Fibroblast of upper back skin (primary cell): Measurements from ENCODE around the gene EFCAB11.
"Not testable (repeated sequence)": the region's sequence is repeated elsewhere in the genome, so short reads cannot be mapped to it uniquely, and the experiment has no call there.

Experiments used
- DNase-seq: peaks from one replicate; pipeline ENCODE4 v3.0.0-alpha.2; 2013

Gene EFCAB11

GRCh38 chr14:89910691-89911009, 43.9 kb downstream of the EFCAB11 start:
- DNase-seq: no peak

- DNase-seq: no peak
Observed at GRCh38 chr14:89909586-89909985, 44.9 kb downstream of the EFCAB11 start.

GRCh38 chr14:89908712-89909450, 45.6 kb downstream of the EFCAB11 start:
- DNase-seq: no peak

- DNase-seq: no peak
Observed at GRCh38 chr14:89907655-89908054, 46.9 kb downstream of the EFCAB11 start.

- no peak for DNase-seq
Observed at GRCh38 chr14:89906000-89906399, 48.5 kb downstream of the EFCAB11 start.

- no peak for DNase-seq
Observed at GRCh38 chr14:89903340-89903952, 51.1 kb downstream of the EFCAB11 start.

- peak; percentile 41 for DNase-seq
Observed at GRCh38 chr14:89902881-89903280, 51.6 kb downstream of the EFCAB11 start.

GRCh38 chr14:89900802-89901201, 53.7 kb downstream of the EFCAB11 start:
- peak; percentile 76 for DNase-seq

GRCh38 chr14:89899917-89900663, 54.4 kb downstream of the EFCAB11 start:
- DNase-seq: peak; percentile 88

GRCh38 chr14:89899291-89899690, 55.2 kb downstream of the EFCAB11 start:
- DNase-seq: peak; percentile 92

- DNase-seq: not testable (repeated sequence)
Observed at GRCh38 chr14:89893388-89893787, 61.1 kb downstream of the EFCAB11 start.

GRCh38 chr14:89892953-89893352, 61.6 kb downstream of the EFCAB11 start:
- no peak for DNase-seq

GRCh38 chr14:89891721-89892120, 62.8 kb downstream of the EFCAB11 start:
- DNase-seq: not testable (repeated sequence)

GRCh38 chr14:89891055-89891454, 63.5 kb downstream of the EFCAB11 start:
- DNase-seq: no peak

- no peak for DNase-seq
Observed at GRCh38 chr14:89890589-89890988, 63.9 kb downstream of the EFCAB11 start.

- peak; percentile 46 for DNase-seq
Observed at GRCh38 chr14:89889626-89890025, 64.9 kb downstream of the EFCAB11 start.

- DNase-seq: no peak
Observed at GRCh38 chr14:89884761-89885160, 69.8 kb downstream of the EFCAB11 start.

GRCh38 chr14:89881839-89882238, 72.7 kb downstream of the EFCAB11 start:
- no peak for DNase-seq

- not testable (repeated sequence) for DNase-seq
Observed at GRCh38 chr14:89874091-89874490, 80.4 kb downstream of the EFCAB11 start.

GRCh38 chr14:89870316-89870715, 84.2 kb downstream of the EFCAB11 start:
- DNase-seq: peak; percentile 88

GRCh38 chr14:89869606-89870005, 84.9 kb downstream of the EFCAB11 start:
- no peak for DNase-seq

- DNase-seq: no peak
Observed at GRCh38 chr14:89866458-89866857, 88.1 kb downstream of the EFCAB11 start.

GRCh38 chr14:89865153-89865552, 89.4 kb downstream of the EFCAB11 start:
- peak; percentile 46 for DNase-seq

- DNase-seq: peak; percentile 74
Observed at GRCh38 chr14:89862856-89863255, 91.7 kb downstream of the EFCAB11 start.
